H4 (cell line): ENCODE data around the gene RPRML. TPM values are rescaled to one million over a fixed set of nuclear protein-coding genes. Genes with fewer than 3 reads are reported as not detected.

Source experiments
- DNase-seq: peaks from one replicate; pipeline ENCODE4 v3.0.0-alpha.2; 2015; ENCODE audit warnings: low spot score
- total RNA-seq: library from RNA; depleted of rRNA; stranded (reverse); fragments of >200 nt; shearing (Covaris generic); gene quantifications from 2 replicates; pipeline ENCODE4 v1.2.3, GENCODE V29; 2014; rRNA removed

RPRML gene
- total RNA-seq, 1 experiment from 2014 or later = 1.3 TPM

GRCh38 chr17:46944931-46945330, 34.1 kb downstream of the RPRML start:
- no peak for DNase-seq

GRCh38 chr17:46943501-46944393, 35.3 kb downstream of the RPRML start:
- DNase-seq = no peak

- DNase-seq = no peak
These were observed 35.9 kb downstream of the RPRML start for GRCh38 chr17:46943218-46943500.

GRCh38 chr17:46942441-46943217, 36.4 kb downstream of the RPRML start:
- DNase-seq = peak; percentile 80

- peak; percentile 79 for DNase-seq
These were observed 38.2 kb downstream of the RPRML start for GRCh38 chr17:46940692-46941404.

GRCh38 chr17:46935658-46936266, 43.3 kb downstream of the RPRML start:
- DNase-seq = no peak

- DNase-seq = no peak
These were observed 47.5 kb downstream of the RPRML start for GRCh38 chr17:46931596-46931995.

- no peak for DNase-seq
These were observed 49.0 kb downstream of the RPRML start for GRCh38 chr17:46930051-46930450.

GRCh38 chr17:46929413-46929812, 49.6 kb downstream of the RPRML start:
- no peak for DNase-seq

- DNase-seq = no peak
These were observed 50.4 kb downstream of the RPRML start for GRCh38 chr17:46928467-46929261.

Other genes starting within 250 kb of the RPRML start
- gene WNT3, start 160.6 kb downstream of the RPRML start, total RNA-seq = 3.1 and 3.4 TPM in 2 replicates
- not detected in 2 replicates for gene WNT9B, start 127.7 kb downstream of the RPRML start, total RNA-seq
- gene GOSR2, start 56.1 kb downstream of the RPRML start, total RNA-seq = 45.7 and 52.8 TPM in 2 replicates
- 92.1 and 100 TPM in 2 replicates for gene CDC27, start 210.0 kb upstream of the RPRML start, total RNA-seq
- gene MYL4, start 230.1 kb upstream of the RPRML start, total RNA-seq = 0.10 TPM in 1 of 2 replicates, not detected in the other